Transverse colon (tissue), 4 donors: ENCODE results near the gene SEC14L6. TPM values are rescaled to one million over a fixed set of nuclear protein-coding genes. Genes with fewer than 3 reads are reported as not detected.

Experiments
- DNase-seq: peaks from one replicate; pipeline ENCODE4 v3.0.0-alpha.2; 2019
- H3K27ac ChIP-seq, 4 donors: fragments of 200-600 bp; sonication (generic); 2 replicates each; pipeline ENCODE4 v1.5.1; 2016 to 2018; ENCODE audit warnings: inconsistent platforms in 4 of 4
- H3K27me3 ChIP-seq: fragments of 200-600 bp; sonication (generic); 2 replicates; pipeline ENCODE4 v1.5.1; 2017; ENCODE audit warnings: inconsistent platforms
- H3K36me3 ChIP-seq, 4 donors: fragments of 200-600 bp; sonication (generic); 2 replicates each; pipeline ENCODE4 v1.5.1; 2017 to 2019; ENCODE audit warnings: inconsistent platforms in 4 of 4
- H3K4me1 ChIP-seq, 4 donors: fragments of 200-600 bp; sonication (generic); 2 replicates each; pipeline ENCODE4 v1.5.1; 2017 to 2020; ENCODE audit warnings: inconsistent platforms in 4 of 4
- H3K4me3 ChIP-seq, 4 donors: fragments of 200-600 bp; sonication (generic); 1 replicate in 1 of 4; 2 replicates in 3 of 4; pipeline versions ENCODE4 v1.5.1 to v1.6.1; 2017 to 2019; ENCODE audit warnings: inconsistent platforms in 4 of 4
- H3K9me3 ChIP-seq, 2 donors: fragments of 200-600 bp; sonication (generic); 2 replicates each; pipeline ENCODE4 v1.5.1; 2017 to 2019; ENCODE audit warnings: inconsistent platforms in 2 of 2
- EP300 ChIP-seq: sonication (generic); formaldehyde crosslinking; IDR thresholded peaks from one replicate; pipeline ENCODE4 v1.6.1; 2017; ENCODE audit warnings: antibody characterized with exemption, low read depth
- POLR2A ChIP-seq: fragments of 450-650 bp; IDR thresholded peaks from one replicate; pipeline ENCODE4 v1.6.1; 2016; ENCODE audit warnings: antibody characterized with exemption, mild to moderate bottlenecking, moderate library complexity
- POLR2AphosphoS5 ChIP-seq, 3 donors: sonication (generic); formaldehyde crosslinking; IDR thresholded peaks; one replicate each; pipeline ENCODE4 v1.6.1; 2016; ENCODE audit warnings: antibody characterized with exemption in 3 of 3
- WGBS, 2 donors: methylation state at CpG; one replicate each; pipeline ENCODE4 v1.1.5; 2018; ENCODE audit warnings: low coverage in 1 of 2; 5-methylcytosine and 5-hydroxymethylcytosine counted together
- in situ Hi-C, 4 donors: fragments of 200-750 bp; cut with MboI; loops; one replicate each; pipeline versions ENCODE4 v1.15.0 to v1.15.1; 2017; ENCODE audit warnings: low sequenced_read_pairs in 3 of 4, low pct_ligation_motif_present in 1 of 4, low pct_unique_long_range_greater_than_20kb in 1 of 4
- intact Hi-C: fragments of 100-400 bp; cut with DNase I; formaldehyde crosslinking; loops from one replicate; pipeline ENCODE4 v1.15.1; 2023; ENCODE audit warnings: low total_unique reads
- total RNA-seq, 4 donors: library from RNA; depleted of rRNA; stranded (reverse); fragments of >200 nt; gene quantifications; one replicate each; pipeline ENCODE4 v1.1.0, GENCODE V29; 2016
- TF ChIP-seq, protein P1 (sequence below), 5 experiments: fragments of 200-600 bp in 3 of 5; fragments of 450-650 bp in 2 of 5; sonication (generic) in 3 of 5; IDR thresholded peaks; 1 replicate in 2 of 5; 2 replicates in 3 of 5; pipeline ENCODE4 v1.5.1; 2016 to 2017; ENCODE audit warnings: antibody characterized with exemption in 5 of 5, inconsistent platforms in 3 of 5, mild to moderate bottlenecking in 2 of 5, moderate library complexity in 1 of 5

SEC14L6 gene
- total RNA-seq, 4 donors from 2014 or later, result 0.14 to 0.48 TPM; not detected in 2

DNA sequence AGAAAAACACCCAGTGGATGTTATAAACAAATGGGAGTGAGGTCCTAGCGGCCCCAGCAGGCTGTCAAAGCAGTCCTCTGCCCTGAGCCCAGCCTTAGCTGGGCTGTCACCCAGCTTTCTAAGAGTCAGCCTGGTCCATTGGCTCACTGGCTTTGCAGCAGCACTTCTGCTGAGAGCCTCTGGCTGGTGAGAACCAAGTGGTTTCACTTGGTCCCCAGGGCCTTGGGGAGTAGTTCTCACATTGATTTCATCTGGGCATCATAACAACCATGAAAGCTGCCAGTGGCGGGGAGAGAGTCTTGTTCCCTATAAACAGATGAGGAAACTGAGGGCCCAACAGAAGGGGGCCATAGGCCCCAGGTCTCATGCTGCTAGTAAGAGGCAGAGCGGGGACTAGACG, 11.4 kb downstream of the SEC14L6 start:
- no peak for DNase-seq
- Histone ChIP-seq H3K9me3 (no peaks in the 10 kb centered on the region), H3K27me3 (no peaks in the 10 kb centered on the region), H3K4me3 (no peak overlapping the region), H3K36me3 (no peaks in the 10 kb centered on the region), H3K4me1 (no peaks in the 10 kb centered on the region), H3K27ac (no peak overlapping the region)
- intact Hi-C loops, result no loop called here
- TF ChIP-seq POLR2A, result no peak
- TF ChIP-seq POLR2AphosphoS5 (IDR thresholded peaks at IDR 0.05), result no peak
- TF ChIP-seq, protein P1, sequence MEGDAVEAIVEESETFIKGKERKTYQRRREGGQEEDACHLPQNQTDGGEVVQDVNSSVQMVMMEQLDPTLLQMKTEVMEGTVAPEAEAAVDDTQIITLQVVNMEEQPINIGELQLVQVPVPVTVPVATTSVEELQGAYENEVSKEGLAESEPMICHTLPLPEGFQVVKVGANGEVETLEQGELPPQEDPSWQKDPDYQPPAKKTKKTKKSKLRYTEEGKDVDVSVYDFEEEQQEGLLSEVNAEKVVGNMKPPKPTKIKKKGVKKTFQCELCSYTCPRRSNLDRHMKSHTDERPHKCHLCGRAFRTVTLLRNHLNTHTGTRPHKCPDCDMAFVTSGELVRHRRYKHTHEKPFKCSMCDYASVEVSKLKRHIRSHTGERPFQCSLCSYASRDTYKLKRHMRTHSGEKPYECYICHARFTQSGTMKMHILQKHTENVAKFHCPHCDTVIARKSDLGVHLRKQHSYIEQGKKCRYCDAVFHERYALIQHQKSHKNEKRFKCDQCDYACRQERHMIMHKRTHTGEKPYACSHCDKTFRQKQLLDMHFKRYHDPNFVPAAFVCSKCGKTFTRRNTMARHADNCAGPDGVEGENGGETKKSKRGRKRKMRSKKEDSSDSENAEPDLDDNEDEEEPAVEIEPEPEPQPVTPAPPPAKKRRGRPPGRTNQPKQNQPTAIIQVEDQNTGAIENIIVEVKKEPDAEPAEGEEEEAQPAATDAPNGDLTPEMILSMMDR (IDR thresholded peaks at IDR 0.05), result no peak
- no peak for TF ChIP-seq EP300
- in situ Hi-C loops, result no loop called here
- 84% methylated on average over 4 of the region's 4 CpGs; no CpG with 5 or more reads in 1 of the 2 donors for WGBS, 2 donors

DNA sequence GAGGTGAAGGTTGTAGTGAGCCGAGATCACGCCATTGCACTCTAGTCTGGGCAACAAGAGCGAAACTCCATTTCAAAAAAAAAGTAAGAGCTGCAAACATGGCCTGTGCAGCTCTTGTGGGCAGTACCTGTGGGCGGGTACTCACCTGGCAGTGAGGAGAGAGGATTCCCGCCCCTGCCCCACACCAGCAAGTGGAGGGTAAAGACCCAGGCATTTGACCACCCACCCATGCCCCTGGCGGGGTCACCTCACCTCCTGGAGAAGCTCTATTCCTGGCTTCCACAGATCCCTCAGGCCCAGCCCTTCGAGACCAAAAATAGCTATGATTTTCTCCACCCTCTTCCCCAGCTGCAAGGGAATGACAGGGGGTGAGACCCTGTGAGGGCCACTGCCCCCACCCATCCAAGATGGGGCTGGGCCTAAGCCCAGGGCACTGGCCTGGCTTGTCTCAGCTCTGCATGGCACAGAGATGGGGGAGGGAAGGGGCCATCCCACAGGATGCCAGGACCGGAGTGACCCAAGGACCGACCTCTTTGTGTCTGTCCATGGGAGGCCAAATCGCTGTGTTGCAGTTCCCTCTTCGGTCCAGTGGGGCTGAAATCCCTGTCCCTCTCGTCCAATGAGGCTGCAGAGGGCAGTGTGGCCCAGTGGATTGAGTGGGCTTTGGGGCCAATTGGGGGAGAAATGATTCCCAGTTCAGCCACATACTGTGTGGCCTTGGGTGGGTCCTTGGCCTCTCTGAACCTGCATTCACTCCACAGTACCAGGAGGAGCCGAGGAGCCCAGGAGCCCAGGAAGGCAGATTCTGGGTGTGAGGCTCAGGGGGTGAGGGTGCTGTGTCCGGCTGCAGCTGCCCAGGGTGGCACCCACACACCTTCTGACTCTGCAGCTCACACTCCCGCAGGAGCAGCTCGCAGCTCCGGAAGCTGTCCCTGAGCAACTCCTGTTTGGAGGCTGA, 14.6 kb downstream of the SEC14L6 start:
- TF ChIP-seq EP300 (no peak), POLR2AphosphoS5 (IDR thresholded peaks at IDR 0.05) (no peak), POLR2A (no peak)
- TF ChIP-seq, protein P1 (IDR thresholded peaks at IDR 0.05), result no peak
- WGBS, 2 donors, result 83 to 89% methylated on average over 1 to 17 of the region's 17 CpGs
- H3K9me3 ChIP-seq, result no peaks in the 10 kb centered on the region
- no peak overlapping the region for H3K4me3 ChIP-seq
- no peak overlapping the region for H3K27ac ChIP-seq
- DNase-seq, result no peak
- in situ Hi-C loops, result no loop called here
- no peaks in the 10 kb centered on the region for H3K36me3 ChIP-seq
- intact Hi-C loops, result no loop called here
- no peaks in the 10 kb centered on the region for H3K4me1 ChIP-seq
- no peaks in the 10 kb centered on the region for H3K27me3 ChIP-seq

DNA sequence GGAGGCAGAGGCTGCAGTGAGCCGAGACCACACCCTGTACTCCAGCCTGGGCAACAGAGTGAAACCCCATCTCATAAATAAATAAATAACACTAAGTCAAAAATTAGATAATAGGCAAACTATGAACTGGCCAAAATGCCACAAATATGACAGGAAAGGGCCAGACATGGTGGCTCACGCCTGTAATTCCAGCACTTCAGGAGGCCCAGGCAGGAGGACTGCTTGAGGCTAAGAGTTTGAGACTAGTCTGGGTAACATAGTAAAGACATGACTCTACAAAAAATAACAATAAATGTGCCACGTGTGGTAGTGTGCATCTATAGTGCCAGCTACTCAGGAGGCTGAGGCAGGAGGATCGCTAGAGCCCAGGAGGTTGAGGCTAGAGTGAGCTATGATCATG, 19.9 kb downstream of the SEC14L6 start:
- no peaks in the 10 kb centered on the region for H3K9me3 ChIP-seq
- no peaks in the 10 kb centered on the region for H3K36me3 ChIP-seq
- no peak for DNase-seq
- WGBS, 2 donors, result 67 to 83% methylated on average over 1 to 4 of the region's 4 CpGs
- no peak overlapping the region for H3K4me3 ChIP-seq
- in situ Hi-C loops, result no loop called here
- intact Hi-C loops, result no loop called here
- TF ChIP-seq EP300 (no peak), POLR2AphosphoS5 (IDR thresholded peaks at IDR 0.05) (no peak), POLR2A (no peak)
- TF ChIP-seq, protein P1 (IDR thresholded peaks at IDR 0.05), result no peak
- no peak overlapping the region for H3K27ac ChIP-seq
- no peaks in the 10 kb centered on the region for H3K27me3 ChIP-seq
- no peaks in the 10 kb centered on the region for H3K4me1 ChIP-seq

DNA sequence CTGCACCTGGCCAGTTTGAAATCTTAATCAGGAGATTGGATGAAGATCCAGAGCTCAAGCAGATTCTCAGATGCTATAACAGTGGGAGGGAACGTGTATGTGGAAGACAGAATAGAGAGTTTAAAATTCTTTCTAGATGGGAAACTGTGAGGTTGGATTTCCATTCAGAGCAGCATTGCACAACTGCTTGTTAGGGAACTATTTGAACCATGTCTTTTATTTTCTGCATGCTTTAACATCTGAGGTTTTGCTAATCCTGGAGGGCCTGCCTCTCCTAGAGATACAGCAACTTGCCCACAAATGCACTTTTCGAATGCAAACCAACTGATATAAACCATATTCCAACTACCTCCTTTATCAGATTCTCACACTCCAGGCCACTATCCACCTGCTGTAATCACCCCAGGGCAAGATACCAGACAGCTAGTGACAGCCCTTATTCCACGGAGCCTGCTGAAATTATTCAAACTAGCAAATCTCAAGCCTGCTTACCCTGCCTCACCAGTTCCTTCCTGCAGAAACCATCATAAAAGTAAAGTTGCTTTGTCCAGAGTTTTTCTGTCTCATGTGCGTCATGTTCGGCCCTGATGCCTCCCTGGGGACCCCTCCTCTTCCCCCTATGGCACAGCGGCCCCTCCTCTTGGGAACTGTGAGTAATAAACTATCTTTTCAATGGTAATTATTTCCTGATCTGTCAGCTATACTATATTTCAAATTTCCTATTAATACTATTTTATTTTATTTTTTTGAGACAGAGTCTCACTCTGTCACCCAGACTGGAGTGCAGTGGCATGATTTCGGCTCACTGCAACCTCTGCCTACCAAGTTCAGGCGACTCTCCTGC, 22.7 kb downstream of the SEC14L6 start:
- Histone ChIP-seq H3K9me3 (no peaks in the 10 kb centered on the region), H3K4me3 (no peak overlapping the region), H3K27ac (no peak overlapping the region), H3K4me1 (no peaks in the 10 kb centered on the region), H3K27me3 (no peaks in the 10 kb centered on the region), H3K36me3 (no peaks in the 10 kb centered on the region)
- TF ChIP-seq POLR2AphosphoS5 (IDR thresholded peaks at IDR 0.05) (no peak), POLR2A (no peak), EP300 (no peak)
- TF ChIP-seq, protein P1 (IDR thresholded peaks at IDR 0.05), result no peak
- in situ Hi-C loops, result no loop called here
- WGBS, 2 donors, result 65 to 78% methylated on average over 6 to 8 of the region's 8 CpGs
- intact Hi-C loops, result no loop called here
- DNase-seq, result no peak
